DMS114 treated with DMSO at 0.1 percent for 48 hours (cell line): ENCODE data around the gene SREBF1.

Source experiments
- DNase-seq: peaks from one replicate; lab custom pipeline; 2025; ENCODE audit not compliant: unreplicated experiment; lab: John Stamatoyannopoulos, UW

Gene SREBF1

GRCh38 chr17:17783116-17783824 lies 53.5 kb downstream of the SREBF1 start:
- DNase-seq: no peak

GRCh38 chr17:17782523-17783115 lies 54.2 kb downstream of the SREBF1 start:
- DNase-seq: no peak

- no peak for DNase-seq
Observed at GRCh38 chr17:17781591-17782496, 54.9 kb downstream of the SREBF1 start.

GRCh38 chr17:17780922-17781590 lies 55.7 kb downstream of the SREBF1 start:
- no peak for DNase-seq

GRCh38 chr17:17779015-17779611 lies 57.7 kb downstream of the SREBF1 start:
- no peak for DNase-seq

- no peak for DNase-seq
Observed at GRCh38 chr17:17778308-17779014, 58.3 kb downstream of the SREBF1 start.

- no peak for DNase-seq
Observed at GRCh38 chr17:17776889-17777288, 59.9 kb downstream of the SREBF1 start.

GRCh38 chr17:17774009-17774881 lies 62.5 kb downstream of the SREBF1 start:
- DNase-seq: no peak

- DNase-seq: no peak
Observed at GRCh38 chr17:17772231-17772630, 64.6 kb downstream of the SREBF1 start.

- DNase-seq: no peak
Observed at GRCh38 chr17:17771498-17772201, 65.1 kb downstream of the SREBF1 start.

GRCh38 chr17:17770632-17771044 lies 66.1 kb downstream of the SREBF1 start:
- no peak for DNase-seq

- DNase-seq: no peak
Observed at GRCh38 chr17:17769869-17770631, 66.7 kb downstream of the SREBF1 start.

- no peak for DNase-seq
Observed at GRCh38 chr17:17768424-17769088, 68.2 kb downstream of the SREBF1 start.

GRCh38 chr17:17767887-17768418 lies 68.8 kb downstream of the SREBF1 start:
- no peak for DNase-seq

- no peak for DNase-seq
Observed at GRCh38 chr17:17767154-17767869, 69.5 kb downstream of the SREBF1 start.

- no peak for DNase-seq
Observed at GRCh38 chr17:17766744-17767120, 70.1 kb downstream of the SREBF1 start.
